Measurements from ENCODE around the gene DOCK1.

DNA sequence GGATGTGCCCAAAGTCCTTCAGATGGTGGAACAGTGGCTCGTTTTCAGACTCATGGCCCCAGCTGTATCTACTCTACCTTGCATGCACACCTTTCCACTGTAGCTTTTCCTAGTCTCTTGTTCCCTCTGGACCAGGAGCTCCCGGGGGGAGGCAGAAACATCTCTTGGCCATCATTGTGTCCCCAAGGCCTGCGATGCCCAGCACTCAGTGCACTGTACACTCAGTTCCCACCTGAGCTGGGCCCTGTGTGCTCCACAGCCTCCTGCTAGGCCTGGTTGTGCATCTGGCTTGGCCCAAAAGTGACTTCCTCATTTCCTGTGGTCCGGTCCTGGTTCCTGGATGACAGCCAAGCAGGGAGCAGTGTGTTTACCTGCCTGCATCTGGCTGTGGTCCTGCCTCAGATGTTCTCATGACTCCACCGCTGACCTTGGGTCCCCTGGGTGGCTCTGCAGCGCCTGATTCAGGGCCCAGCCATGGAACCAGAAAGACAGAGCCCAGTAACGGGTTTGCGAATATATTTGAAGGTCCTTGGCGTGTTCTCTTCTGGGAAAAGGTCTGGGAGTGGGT is 9.9 kb upstream of the DOCK1 start:
- TF ChIP-seq CTCF (conservative IDR thresholded peaks at IDR 0.05; ENCODE audit: low read length) (no peak), EZH2phosphoT487 (IDR thresholded peaks at IDR 0.05; ENCODE audit: borderline replicate concordance) (no peak)
